ENCODE results near the gene NAA16.
"Not testable (repeated sequence)": the region's sequence is repeated elsewhere in the genome, so short reads cannot be mapped to it uniquely, and the experiment has no call there.

The NAA16 gene

GRCh38 chr13:41306271-41307145 lies 4.6 kb upstream of the NAA16 start:
- DNase-seq, result no peak

GRCh38 chr13:41307884-41308640 lies 3.0 kb upstream of the NAA16 start:
- DNase-seq, result no peak

GRCh38 chr13:41311406-41312175 lies 524 bp downstream of the NAA16 start:
- peak; percentile 32 for DNase-seq

GRCh38 chr13:41312176-41312500 lies 1.1 kb downstream of the NAA16 start:
- peak; percentile 32 for DNase-seq

- no peak for DNase-seq
Measured at GRCh38 chr13:41313117-41313516, 2.0 kb downstream of the NAA16 start.

GRCh38 chr13:41313659-41314197 lies 2.7 kb downstream of the NAA16 start:
- no peak for DNase-seq

- DNase-seq, result no peak
Measured at GRCh38 chr13:41315443-41316047, 4.5 kb downstream of the NAA16 start.

- DNase-seq, result no peak
Measured at GRCh38 chr13:41317243-41317642, 6.2 kb downstream of the NAA16 start.

- no peak for DNase-seq
Measured at GRCh38 chr13:41325752-41326151, 14.7 kb downstream of the NAA16 start.

- DNase-seq, result no peak
Measured at GRCh38 chr13:41326661-41327060, 15.6 kb downstream of the NAA16 start.

GRCh38 chr13:41327994-41328790 lies 17.1 kb downstream of the NAA16 start:
- DNase-seq, result no peak

- no peak for DNase-seq
Measured at GRCh38 chr13:41332829-41333228, 21.8 kb downstream of the NAA16 start.

- no peak for DNase-seq
Measured at GRCh38 chr13:41334810-41335209, 23.7 kb downstream of the NAA16 start.

GRCh38 chr13:41344358-41344757 lies 33.3 kb downstream of the NAA16 start:
- DNase-seq, result no peak

- DNase-seq, result no peak
Measured at GRCh38 chr13:41345165-41345913, 34.3 kb downstream of the NAA16 start.

GRCh38 chr13:41345914-41346589 lies 35.0 kb downstream of the NAA16 start:
- DNase-seq, result no peak

GRCh38 chr13:41352935-41353840 lies 42.1 kb downstream of the NAA16 start:
- peak; percentile 25 for DNase-seq

- DNase-seq, result no peak
Measured at GRCh38 chr13:41354416-41354815, 43.3 kb downstream of the NAA16 start.

GRCh38 chr13:41356385-41356648 lies 45.2 kb downstream of the NAA16 start:
- DNase-seq, result not testable (repeated sequence)

GRCh38 chr13:41356786-41357185 lies 45.7 kb downstream of the NAA16 start:
- no peak for DNase-seq
